DOHH2 (cell line): ENCODE measurements around the gene LGR5.

ENCODE experiments used
- CTCF ChIP-seq: fragments of 200-600 bp; sonication (generic); IDR thresholded peaks from one replicate; pipeline ENCODE4 v1.5.1; 2014; ENCODE audit warnings: antibody characterized with exemption, mild to moderate bottlenecking, low read depth, low read length; ENCODE audit not compliant: poor library complexity, severe bottlenecking
- EZH2phosphoT487 ChIP-seq: fragments of 200-600 bp; sonication (generic); IDR thresholded peaks from 2 replicates; pipeline ENCODE4 v1.6.1; 2017; ENCODE audit warnings: borderline replicate concordance, mild to moderate bottlenecking, antibody characterized with exemption, low read length, moderate library complexity, mixed read lengths

GRCh38 chr12:71425568-71426299, 13.9 kb upstream of the LGR5 start:
- no peak for TF ChIP-seq CTCF
- no peak for TF ChIP-seq EZH2phosphoT487
